Mucosa of stomach (tissue), 1 donor: ENCODE data around the gene RARRES1.

ENCODE experiments used
- H3K27me3 ChIP-seq: one replicate; pipeline ENCODE4 v1.7.0; 2013; ENCODE audit warnings: mild to moderate bottlenecking, low read length; ENCODE audit not compliant: control insufficient read depth, insufficient read depth
- H3K36me3 ChIP-seq: one replicate; pipeline ENCODE4 v1.7.0; 2013; ENCODE audit warnings: low read length; ENCODE audit not compliant: control insufficient read depth, insufficient read depth
- H3K4me1 ChIP-seq: one replicate; pipeline ENCODE4 v1.7.0; 2013; ENCODE audit warnings: mild to moderate bottlenecking, low read length; ENCODE audit not compliant: control insufficient read depth, insufficient read depth
- H3K4me3 ChIP-seq: one replicate; pipeline ENCODE4 v1.7.0; 2013; ENCODE audit warnings: low read length
- H3K9ac ChIP-seq: one replicate; pipeline ENCODE4 v1.7.0; 2013; ENCODE audit warnings: mild to moderate bottlenecking, low read length, moderate library complexity
- H3K9me3 ChIP-seq: one replicate; pipeline ENCODE4 v1.7.0; 2013; ENCODE audit warnings: mild to moderate bottlenecking, low read length, moderate library complexity; ENCODE audit not compliant: control insufficient read depth
- donor health status: Pancreatic carcinoma.

Gene RARRES1

DNA sequence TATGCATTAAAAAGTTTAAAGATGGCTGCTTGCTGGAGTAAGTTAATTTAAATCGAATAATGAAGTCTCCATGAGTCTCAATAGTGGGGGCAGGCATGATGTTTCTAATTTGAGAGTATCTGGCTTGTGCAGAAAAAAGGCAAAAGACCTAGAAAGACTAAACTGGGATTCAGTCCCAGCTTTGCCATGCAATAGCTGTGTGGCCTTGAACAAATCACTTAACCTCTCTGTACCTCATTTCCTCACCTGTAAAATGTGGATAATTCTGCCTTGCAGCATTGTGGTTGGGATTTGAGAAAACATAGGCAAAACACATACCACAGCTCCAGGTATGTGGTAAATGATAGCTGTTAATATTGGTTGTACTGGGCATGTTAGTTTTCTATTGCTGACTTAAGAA is 68.4 kb downstream of the RARRES1 start:
- H3K27me3 ChIP-seq, result no peaks in the 10 kb centered on the region
- no peak overlapping the region for H3K9ac ChIP-seq
- H3K36me3 ChIP-seq, result peaks cover 4% of the 10 kb centered on the region
- H3K9me3 ChIP-seq, result no peaks in the 10 kb centered on the region
- no peaks in the 10 kb centered on the region for H3K4me1 ChIP-seq
- H3K4me3 ChIP-seq, result no peak overlapping the region

DNA sequence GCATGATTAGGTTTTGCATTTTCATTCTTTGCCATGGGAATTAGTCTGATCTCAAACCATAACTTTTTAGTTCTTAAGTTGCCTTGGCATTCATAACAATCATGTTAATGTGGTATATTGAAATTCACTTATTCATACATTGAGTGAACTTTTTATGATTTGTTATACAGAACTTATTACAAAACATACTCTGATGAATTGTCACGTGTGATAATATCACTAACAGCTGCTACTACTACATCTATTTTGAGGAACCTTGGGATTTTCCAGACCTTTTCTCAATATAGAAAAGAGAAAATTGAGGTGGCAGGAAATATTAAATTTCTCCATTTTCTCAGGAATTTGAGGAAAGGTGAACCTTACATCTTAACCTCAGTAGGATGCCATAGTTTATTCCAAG is 69.0 kb downstream of the RARRES1 start:
- H3K9me3 ChIP-seq, result no peaks in the 10 kb centered on the region
- H3K27me3 ChIP-seq, result no peaks in the 10 kb centered on the region
- no peak overlapping the region for H3K4me3 ChIP-seq
- no peaks in the 10 kb centered on the region for H3K4me1 ChIP-seq
- peaks cover 4% of the 10 kb centered on the region for H3K36me3 ChIP-seq
- no peak overlapping the region for H3K9ac ChIP-seq

DNA sequence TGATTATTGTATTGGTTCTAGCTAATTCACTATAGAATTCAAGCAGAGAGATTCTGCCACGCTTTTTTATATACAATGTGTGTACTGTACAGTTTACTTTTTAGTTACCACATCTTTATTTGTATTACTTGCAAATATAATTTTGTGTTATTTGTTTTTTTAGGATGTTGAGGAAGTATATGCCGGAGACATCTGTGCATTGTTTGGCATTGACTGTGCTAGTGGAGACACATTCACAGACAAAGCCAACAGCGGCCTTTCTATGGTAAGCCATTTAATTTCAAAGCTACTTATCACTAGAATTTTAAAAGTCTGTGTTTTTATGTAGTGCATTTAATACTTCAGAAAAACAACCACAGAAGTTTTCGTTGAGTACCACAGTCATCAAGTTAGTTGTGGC is 71.5 kb downstream of the RARRES1 start:
- H3K9me3 ChIP-seq, result no peaks in the 10 kb centered on the region
- H3K4me1 ChIP-seq, result peaks cover 10% of the 10 kb centered on the region
- no peak overlapping the region for H3K9ac ChIP-seq
- peaks cover 4% of the 10 kb centered on the region for H3K36me3 ChIP-seq
- H3K27me3 ChIP-seq, result no peaks in the 10 kb centered on the region
- H3K4me3 ChIP-seq, result no peak overlapping the region

DNA sequence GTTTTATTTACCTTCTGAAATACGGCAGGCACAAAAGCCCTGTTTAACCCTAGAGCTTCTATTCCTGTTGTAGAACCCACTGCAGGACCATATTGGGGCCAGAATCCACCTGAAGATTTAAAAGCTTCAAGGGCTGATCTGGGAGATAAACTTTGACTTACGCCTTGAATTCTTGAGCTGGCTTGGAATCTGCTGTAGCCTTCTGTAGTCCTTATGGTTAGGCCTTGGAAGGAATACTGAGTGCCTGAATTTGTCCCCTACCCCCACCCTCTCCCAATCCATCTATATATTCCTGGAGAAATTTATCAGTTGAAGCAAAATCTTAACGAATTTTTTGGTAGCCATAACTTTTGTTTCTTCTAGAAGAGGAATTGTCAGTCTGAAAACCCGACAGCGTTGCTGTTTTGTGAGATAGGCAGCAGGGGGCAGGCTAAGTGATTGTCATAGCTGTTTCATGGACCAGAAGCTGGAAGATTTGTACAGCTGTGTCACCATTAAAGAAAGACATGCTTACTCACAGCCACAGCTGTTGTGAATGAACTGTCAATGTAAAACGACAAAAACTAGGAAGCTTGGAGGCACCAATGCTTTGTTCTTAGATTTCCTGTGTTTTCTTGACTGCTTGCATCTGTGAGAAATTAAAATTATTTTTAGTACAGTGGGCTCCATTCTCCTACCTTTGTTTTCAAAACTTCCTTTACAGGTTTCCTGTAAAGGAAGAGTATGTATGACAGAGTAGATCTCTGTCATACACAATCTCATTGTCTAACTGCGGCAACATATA is 72.6 kb downstream of the RARRES1 start:
- Histone ChIP-seq H3K4me1 (peaks cover 10% of the 10 kb centered on the region), H3K9me3 (no peaks in the 10 kb centered on the region), H3K9ac (no peak overlapping the region), H3K4me3 (no peak overlapping the region), H3K27me3 (no peaks in the 10 kb centered on the region), H3K36me3 (peaks cover 4% of the 10 kb centered on the region)

DNA sequence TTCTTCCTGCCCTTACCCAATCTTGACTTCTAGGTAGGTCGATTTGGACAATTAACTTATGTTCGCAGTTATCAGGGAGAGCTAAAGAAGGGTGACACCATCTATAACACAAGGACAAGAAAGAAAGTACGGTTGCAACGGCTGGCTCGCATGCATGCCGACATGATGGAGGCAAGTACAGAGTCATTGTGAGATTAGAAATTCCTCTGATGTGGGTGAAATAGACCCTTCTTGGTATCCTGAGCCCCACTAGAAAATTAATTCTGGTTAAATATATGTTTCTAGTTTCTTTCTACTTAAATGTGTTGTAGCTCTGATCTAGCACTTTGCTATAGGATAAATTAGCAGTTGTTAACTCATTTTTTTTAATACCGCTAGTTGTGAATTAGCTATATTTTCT is 73.4 kb downstream of the RARRES1 start:
- H3K4me1 ChIP-seq, result peaks cover 10% of the 10 kb centered on the region
- no peaks in the 10 kb centered on the region for H3K9me3 ChIP-seq
- H3K4me3 ChIP-seq, result no peak overlapping the region
- H3K36me3 ChIP-seq, result peaks cover 4% of the 10 kb centered on the region
- H3K27me3 ChIP-seq, result no peaks in the 10 kb centered on the region
- H3K9ac ChIP-seq, result no peak overlapping the region

DNA sequence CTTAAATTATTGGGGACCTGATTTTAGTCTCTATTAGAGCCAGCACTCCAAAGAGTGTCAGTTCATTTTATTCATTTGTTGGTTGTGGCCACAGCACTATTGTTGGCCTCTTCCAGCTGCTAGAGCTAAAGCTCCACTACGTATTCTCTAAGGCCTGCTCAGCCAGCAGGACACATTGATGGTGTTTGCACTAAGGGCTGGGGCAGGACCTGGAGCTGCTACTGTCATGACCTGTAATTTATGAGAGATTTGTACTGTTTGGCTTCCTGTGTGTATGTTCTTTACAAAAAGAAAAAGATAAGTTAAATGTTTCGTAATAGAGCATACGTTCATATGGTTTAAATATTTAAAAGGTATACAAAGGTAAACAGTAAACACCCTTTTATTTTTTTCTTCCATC is 79.8 kb downstream of the RARRES1 start:
- H3K36me3 ChIP-seq, result no peaks in the 10 kb centered on the region
- H3K4me1 ChIP-seq, result peaks cover 40% of the 10 kb centered on the region
- H3K9ac ChIP-seq, result no peak overlapping the region
- no peaks in the 10 kb centered on the region for H3K9me3 ChIP-seq
- no peaks in the 10 kb centered on the region for H3K27me3 ChIP-seq
- no peak overlapping the region for H3K4me3 ChIP-seq

DNA sequence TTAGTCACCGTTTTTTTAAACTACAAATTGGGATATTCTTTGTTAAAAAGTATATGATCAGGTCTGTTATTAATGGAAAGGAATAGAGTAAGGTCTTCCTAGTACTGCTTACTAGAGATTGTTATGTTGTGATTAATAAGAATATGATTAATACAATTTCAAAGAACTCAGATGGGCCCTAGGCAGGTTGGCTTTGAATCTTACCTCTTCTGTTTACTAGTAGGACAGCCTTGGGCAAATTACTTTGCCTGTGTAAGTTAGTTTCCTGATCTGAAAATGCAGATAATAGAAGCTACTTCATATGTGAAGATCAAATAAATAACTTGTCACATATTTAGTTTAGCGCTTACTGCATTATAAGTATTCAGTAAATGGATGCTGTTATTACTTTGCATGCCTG is 81.1 kb downstream of the RARRES1 start:
- Histone ChIP-seq H3K27me3 (no peaks in the 10 kb centered on the region), H3K36me3 (no peaks in the 10 kb centered on the region), H3K4me1 (peaks cover 32% of the 10 kb centered on the region)

DNA sequence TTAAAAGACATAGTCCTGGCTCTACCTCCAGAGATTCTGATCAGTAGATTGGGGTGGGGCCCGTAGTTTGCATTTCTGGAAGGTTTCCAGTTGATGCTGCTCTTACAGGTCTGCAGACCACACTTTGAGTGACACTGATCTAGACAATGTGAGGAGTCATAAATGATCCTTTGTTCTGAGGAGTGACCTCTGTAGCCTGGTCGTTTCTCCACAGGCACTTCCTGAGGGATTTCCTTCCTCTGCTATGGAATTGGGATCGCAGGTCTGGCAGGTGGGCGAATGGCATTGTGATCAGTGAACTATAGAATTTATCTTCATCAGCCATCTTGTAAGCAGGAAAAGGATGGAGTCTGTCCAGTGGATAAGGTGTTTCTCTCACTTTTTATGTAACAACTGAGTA is 82.5 kb downstream of the RARRES1 start:
- Histone ChIP-seq H3K4me1 (peaks cover 31% of the 10 kb centered on the region), H3K4me3 (no peak overlapping the region), H3K27me3 (no peaks in the 10 kb centered on the region), H3K36me3 (no peaks in the 10 kb centered on the region), H3K9ac (no peak overlapping the region), H3K9me3 (no peaks in the 10 kb centered on the region)

More for the DNA sequence above, 81.1 kb downstream of the RARRES1 start:
- H3K9me3 ChIP-seq, result no peaks in the 10 kb centered on the region
- H3K4me3 ChIP-seq, result no peak overlapping the region
- no peak overlapping the region for H3K9ac ChIP-seq
